H1 (cell line): ENCODE data around the gene DOK6. TPM values are rescaled to one million over a fixed set of nuclear protein-coding genes. Genes with fewer than 3 reads are reported as not detected.

Experiments
- EZH2 ChIP-seq: fragments of 200-600 bp; sonication (generic); IDR thresholded peaks from 2 replicates; pipeline ENCODE4 v1.7.1; 2012; ENCODE audit warnings: low read depth, mild to moderate bottlenecking, moderate library complexity, low read length, inconsistent platforms; ENCODE audit not compliant: severe bottlenecking
- POLR2AphosphoS5 ChIP-seq: IDR thresholded peaks from 2 replicates; pipeline ENCODE4 v1.6.1; 2011; ENCODE audit warnings: low read depth, low read length
- polyA plus RNA-seq, 7 experiments: library from polyadenylated mRNA; depleted of rRNA in 3 of 7; stranded (reverse) in 5 of 7; unstranded in 2 of 7; fragments of >200 nt in 5 of 7; fragments of 200-250 nt in 2 of 7; gene quantifications; 1 replicate in 5 of 7; 2 replicates in 1 of 7; 4 replicates in 1 of 7; pipeline versions ENCODE4 v1.2.1 to v1.2.3, GENCODE V29; 2011 to 2013; ENCODE audit warnings: missing spikeins in 2 of 7, mixed read lengths in 2 of 7
- total RNA-seq: library from RNA; stranded (reverse); fragmentation: NEBNext Ultra II Directional; extraction: Animal tissue kit (Norgen Biotek cat#: 25700); gene quantifications from 2 replicates; pipeline ENCODE4 v1.2.1, GENCODE V29; 2021

Gene DOK6
- total and polyA plus RNA-seq, 2 of the 8 experiments (the other 6 are each of a cell fraction or from before 2014, with no cell fraction given) = 0.33 to 0.50 TPM

DNA sequence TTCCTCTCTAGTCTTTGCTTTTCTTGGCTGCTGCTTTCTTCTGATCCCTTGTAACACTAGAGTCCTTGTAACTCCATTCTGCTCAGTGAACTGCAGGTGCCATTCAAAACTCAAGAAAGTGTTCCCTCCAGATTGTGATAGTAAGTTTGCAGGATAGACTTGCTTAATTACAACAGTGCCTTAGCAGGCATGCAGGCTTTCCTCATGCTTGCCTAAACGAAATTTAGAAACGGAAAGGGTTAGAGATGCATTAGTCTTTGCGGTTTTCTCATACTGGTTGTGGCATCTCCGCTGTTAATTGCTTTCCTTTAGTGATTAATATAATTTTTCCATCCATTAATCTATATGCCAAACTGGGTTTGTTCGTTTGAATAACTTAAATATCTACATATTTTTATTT lies 82.9 kb downstream of the DOK6 start (continued):
- TF ChIP-seq EZH2 (no peak), POLR2AphosphoS5 (no peak)
